Common myeloid progenitor, CD34-positive (primary cell): ENCODE measurements around the gene CHI3L2.

ENCODE experiments used
- CTCF ChIA-PET: fragments of 350-600 bp; sonication (Branson Sonifier 250); formaldehyde crosslinking; loops from one replicate; lab custom pipeline; 2021; ENCODE audit warnings: antibody characterized with exemption; lab: Charles Lee
- POLR2A ChIA-PET: fragments of 350-600 bp; sonication (Branson Sonifier 250); formaldehyde crosslinking; loops from one replicate; lab custom pipeline; 2021; ENCODE audit warnings: antibody characterized with exemption; lab: Charles Lee
- DNase-seq, 3 donors: peaks; one replicate each; pipeline versions ENCODE4 v3.0.0 to v3.0.0-alpha.2; 2013
- H3K27ac ChIP-seq, 2 experiments: 1 replicate in 1 of 2; 2 replicates in 1 of 2; pipeline ENCODE4 v1.7.0; 2013; ENCODE audit warnings: inconsistent platforms in 2 of 2, low read length in 2 of 2, mild to moderate bottlenecking in 2 of 2, low read depth in 1 of 2, moderate library complexity in 1 of 2; ENCODE audit not compliant: severe bottlenecking in 2 of 2, insufficient read depth in 1 of 2, poor library complexity in 1 of 2
- H3K27me3 ChIP-seq, 5 experiments: replicated peaks in 2 of 5; 1 replicate in 3 of 5; 2 replicates in 2 of 5; pipeline versions ENCODE4 v1.6.1 to v1.7.0; 2013; ENCODE audit warnings: low read length in 4 of 5, mild to moderate bottlenecking in 2 of 5, moderate library complexity in 2 of 5, inconsistent platforms in 1 of 5; ENCODE audit not compliant: insufficient read depth in 5 of 5, control insufficient read depth in 4 of 5
- H3K36me3 ChIP-seq, 4 experiments: 1 replicate in 2 of 4; 2 replicates in 2 of 4; pipeline versions ENCODE4 v1.6.1 to v1.7.0; 2013; ENCODE audit warnings: low read length in 3 of 4, control low read depth in 1 of 4, mild to moderate bottlenecking in 1 of 4; ENCODE audit not compliant: control insufficient read depth in 4 of 4, insufficient read depth in 4 of 4
- H3K4me1 ChIP-seq, 4 experiments: 1 replicate in 3 of 4; 2 replicates in 1 of 4; pipeline versions ENCODE4 v1.6.1 to v1.7.1; 2013; ENCODE audit warnings: low read length in 3 of 4, mild to moderate bottlenecking in 3 of 4, control low read depth in 1 of 4, inconsistent platforms in 1 of 4, moderate library complexity in 1 of 4; ENCODE audit not compliant: control insufficient read depth in 4 of 4, insufficient read depth in 4 of 4; ENCODE audit errors: control extremely low read depth in 1 of 4
- H3K4me3 ChIP-seq, 7 experiments: 1 replicate in 4 of 7; 2 replicates in 3 of 7; pipeline versions ENCODE4 v1.5.1 to v1.7.0; 2013; ENCODE audit warnings: mild to moderate bottlenecking in 7 of 7, low read length in 6 of 7, moderate library complexity in 6 of 7, inconsistent platforms in 2 of 7, low read depth in 2 of 7, control low read depth in 1 of 7; ENCODE audit not compliant: insufficient read depth in 4 of 7, control insufficient read depth in 1 of 7; ENCODE audit errors: extremely low read depth in 1 of 7
- H3K9me3 ChIP-seq, 5 experiments: 1 replicate in 4 of 5; 2 replicates in 1 of 5; pipeline versions ENCODE4 v1.6.1 to v1.7.1; 2013; ENCODE audit warnings: low read length in 4 of 5, mild to moderate bottlenecking in 2 of 5, inconsistent platforms in 1 of 5, low read depth in 1 of 5, moderate library complexity in 1 of 5; ENCODE audit not compliant: control insufficient read depth in 4 of 5, insufficient read depth in 2 of 5; ENCODE audit errors: control extremely low read depth in 1 of 5
- WGBS: methylation state at CpG from one replicate; pipeline ENCODE4 v1.1.5; 2013; ENCODE audit not compliant: insufficient coverage; 5-methylcytosine and 5-hydroxymethylcytosine counted together

CHI3L2 gene

DNA sequence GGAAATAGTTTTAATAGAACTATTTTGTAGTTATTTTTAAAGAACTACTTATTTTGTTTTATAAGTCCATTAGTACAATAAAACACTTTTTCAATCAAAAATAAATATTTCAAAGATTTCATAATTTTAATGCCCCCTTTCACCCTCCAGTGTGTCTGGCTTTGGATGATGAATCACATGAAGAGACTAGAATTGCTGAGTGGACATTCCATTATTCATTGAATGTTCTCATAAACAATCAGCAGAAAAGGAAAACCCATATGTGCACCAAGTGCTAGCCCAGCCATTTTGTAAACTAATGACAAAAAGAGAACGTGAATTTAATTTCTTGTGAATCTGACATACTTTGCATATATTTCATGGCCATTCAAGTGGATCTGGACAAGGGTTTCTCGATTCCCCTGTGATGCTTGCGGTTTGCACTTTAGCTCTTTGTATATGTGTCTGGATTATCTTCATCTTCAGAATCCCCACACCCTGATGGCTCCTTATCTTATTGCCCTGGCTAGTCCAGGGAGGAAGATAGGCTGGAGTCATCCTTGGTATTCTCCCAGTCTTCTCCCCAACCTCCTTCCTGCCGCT, 42.4 kb downstream of the CHI3L2 start:
- WGBS = 100% methylated on average over 2 of the region's 4 CpGs
- ChIA-PET POLR2A (no interaction called here), CTCF (no interaction called here)
- peaks cover 0 to 8% (median 4%) of the 10 kb centered on the region in 4 experiments for H3K4me1 ChIP-seq
- H3K27me3 ChIP-seq = peaks cover 22 to 55% (median 42%) of the 10 kb centered on the region in 5 experiments
- no peak for DNase-seq
- H3K9me3 ChIP-seq = peaks cover 2 to 8% (median 4%) of the 10 kb centered on the region in 5 experiments
- no peak overlapping the region for H3K4me3 ChIP-seq
- no peaks in the 10 kb centered on the region for H3K36me3 ChIP-seq
- no peak overlapping the region for H3K27ac ChIP-seq

DNA sequence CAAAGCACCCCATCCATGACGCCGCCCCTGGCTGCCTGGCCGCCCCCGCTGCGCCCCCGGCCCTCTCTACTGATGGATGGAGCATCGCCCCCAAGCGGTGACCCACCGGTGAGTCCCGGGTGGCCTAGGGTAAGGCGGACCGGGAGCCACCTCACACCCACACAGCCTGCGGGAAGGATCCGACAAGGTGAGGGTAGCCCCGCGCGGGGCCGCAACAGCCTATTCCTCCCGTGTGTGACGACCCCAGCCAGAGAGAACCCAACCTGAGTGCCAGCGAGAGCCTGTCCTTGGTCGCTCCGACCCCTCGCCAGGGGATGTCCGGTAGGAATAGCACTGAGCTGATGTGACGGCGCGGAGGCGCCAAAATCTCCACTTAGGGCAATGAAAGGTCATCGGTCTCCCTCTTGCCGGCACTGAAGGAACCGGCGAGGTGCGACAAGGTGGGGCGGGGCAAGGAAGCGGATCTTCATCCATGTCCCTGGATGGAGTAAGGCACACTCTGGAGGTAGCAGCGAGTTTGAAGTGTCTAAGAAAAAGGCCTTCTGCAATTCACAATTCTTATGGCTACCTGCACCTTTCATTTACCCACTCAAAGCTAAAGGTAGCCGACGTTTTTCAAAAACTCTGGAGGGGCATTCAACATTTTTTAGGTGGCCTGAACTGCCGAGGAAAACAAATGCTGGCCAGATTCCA, 43.4 kb downstream of the CHI3L2 start:
- 5% methylated on average over 27 of the region's 40 CpGs for WGBS
- peak overlapping the region in 2 of 7 experiments; percentile 29 to 43 for H3K4me3 ChIP-seq
- POLR2A ChIA-PET = no interaction called here
- H3K9me3 ChIP-seq = peaks cover 2 to 8% (median 4%) of the 10 kb centered on the region in 5 experiments
- CTCF ChIA-PET = no interaction called here
- H3K4me1 ChIP-seq = peaks cover 0 to 8% (median 4%) of the 10 kb centered on the region in 4 experiments
- H3K27ac ChIP-seq = no peak overlapping the region
- peaks cover 22 to 55% (median 42%) of the 10 kb centered on the region in 5 experiments for H3K27me3 ChIP-seq
- DNase-seq = peak in 2 of 3 donors; percentile 5 to 7
- no peaks in the 10 kb centered on the region for H3K36me3 ChIP-seq

DNA sequence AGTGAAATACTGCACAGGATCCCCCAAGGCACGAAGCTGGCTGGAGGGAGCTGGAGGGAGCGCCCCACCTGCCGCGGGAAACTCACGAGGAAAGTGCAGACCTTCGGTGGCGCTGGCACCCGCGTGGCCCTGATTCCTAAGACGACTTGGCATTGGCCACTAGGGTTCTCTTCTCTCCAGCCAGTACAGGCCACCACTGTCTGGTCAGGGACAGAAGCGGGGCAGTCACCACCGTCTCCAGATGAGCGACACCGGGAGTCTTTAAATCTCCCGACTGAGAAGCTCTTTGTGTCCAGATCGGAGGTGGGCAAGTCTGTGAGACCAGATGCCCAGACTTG, 43.9 kb downstream of the CHI3L2 start:
- CTCF ChIA-PET = no interaction called here
- 24% methylated on average over 12 of the region's 16 CpGs for WGBS
- POLR2A ChIA-PET = no interaction called here

DNA sequence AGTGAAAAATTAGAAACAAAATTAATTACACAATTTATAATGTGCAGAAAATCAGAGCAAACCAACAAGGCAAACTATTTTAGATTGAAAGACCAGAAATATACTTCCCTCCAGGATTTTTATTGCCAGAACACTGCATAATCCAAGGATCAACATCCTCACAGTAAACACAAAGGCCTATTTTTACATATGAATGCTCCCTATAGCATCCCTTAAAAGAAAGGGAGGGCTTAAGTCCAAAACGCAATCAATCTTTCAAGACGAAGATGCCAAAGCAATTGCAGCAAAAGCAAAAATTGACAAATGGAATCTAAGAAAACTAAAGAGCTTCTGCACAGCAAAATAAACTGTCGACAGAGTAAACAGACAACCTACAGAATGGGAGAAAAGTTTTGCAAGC, 44.6 kb downstream of the CHI3L2 start:
- Histone ChIP-seq H3K36me3 (no peaks in the 10 kb centered on the region), H3K9me3 (peaks cover under 1 to 10% (median 6%) of the 10 kb centered on the region in 5 experiments), H3K27me3 (peaks cover 22 to 55% (median 42%) of the 10 kb centered on the region in 5 experiments), H3K4me3 (no peak overlapping the region), H3K4me1 (peaks cover 0 to 8% (median 4%) of the 10 kb centered on the region in 4 experiments), H3K27ac (no peak overlapping the region)
- WGBS = no CpG with 5 or more reads among the region's 3 CpGs
- DNase-seq = no peak
- CTCF ChIA-PET = no interaction called here
- POLR2A ChIA-PET = no interaction called here

More for the DNA sequence above, 43.9 kb downstream of the CHI3L2 start:
- Histone ChIP-seq H3K27ac (no peak overlapping the region), H3K4me1 (peaks cover 0 to 8% (median 4%) of the 10 kb centered on the region in 4 experiments), H3K27me3 (peaks cover 22 to 55% (median 42%) of the 10 kb centered on the region in 5 experiments), H3K36me3 (no peaks in the 10 kb centered on the region), H3K4me3 (no peak overlapping the region), H3K9me3 (peaks cover 2 to 8% (median 4%) of the 10 kb centered on the region in 5 experiments)
- peak in 1 of 3 donors; percentile 0 for DNase-seq

DNA sequence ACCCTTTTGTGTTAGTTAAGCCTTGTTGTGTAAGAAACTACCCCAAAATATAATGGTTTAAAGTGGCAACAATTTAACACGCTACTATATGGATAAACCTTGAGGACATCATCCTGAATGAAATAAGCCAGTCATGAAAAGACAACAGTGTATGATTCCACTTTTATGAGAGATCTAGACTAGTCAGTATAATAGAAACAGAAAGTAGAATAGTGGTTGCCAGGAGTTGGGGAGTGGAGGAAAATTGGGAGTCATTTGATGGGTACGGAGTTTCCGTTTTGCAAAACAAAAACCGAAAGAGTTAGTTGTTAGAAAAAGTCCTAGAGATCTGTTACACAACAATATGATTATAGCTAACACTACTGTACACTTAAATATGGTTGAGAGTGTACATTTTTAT, 47.1 kb downstream of the CHI3L2 start:
- no CpG with 5 or more reads among the region's 4 CpGs for WGBS
- peaks cover 12 to 40% (median 27%) of the 10 kb centered on the region in 5 experiments for H3K27me3 ChIP-seq
- H3K4me3 ChIP-seq = no peak overlapping the region
- no peak overlapping the region for H3K27ac ChIP-seq
- POLR2A ChIA-PET = no interaction called here
- H3K36me3 ChIP-seq = no peaks in the 10 kb centered on the region
- peaks cover 3 to 11% (median 7%) of the 10 kb centered on the region in 5 experiments for H3K9me3 ChIP-seq
- no peak for DNase-seq
- CTCF ChIA-PET = no interaction called here
- peaks cover 0 to 8% (median 4%) of the 10 kb centered on the region in 4 experiments for H3K4me1 ChIP-seq

- Histone ChIP-seq H3K4me1 (peaks cover 0 to 8% (median 4%) of the 10 kb centered on the region in 4 experiments), H3K9me3 (peaks cover 3 to 10% (median 6%) of the 10 kb centered on the region in 5 experiments), H3K36me3 (no peaks in the 10 kb centered on the region), H3K4me3 (no peak overlapping the region), H3K27me3 (peaks cover 10 to 36% (median 23%) of the 10 kb centered on the region in 5 experiments), H3K27ac (no peak overlapping the region)
- WGBS = 89% methylated on average over 1 of the region's 1 CpG
- POLR2A ChIA-PET = no interaction called here
- CTCF ChIA-PET = no interaction called here
- DNase-seq = no peak
Measured at GRCh38 chr1:111275079-111275478, 47.6 kb downstream of the CHI3L2 start.

DNA sequence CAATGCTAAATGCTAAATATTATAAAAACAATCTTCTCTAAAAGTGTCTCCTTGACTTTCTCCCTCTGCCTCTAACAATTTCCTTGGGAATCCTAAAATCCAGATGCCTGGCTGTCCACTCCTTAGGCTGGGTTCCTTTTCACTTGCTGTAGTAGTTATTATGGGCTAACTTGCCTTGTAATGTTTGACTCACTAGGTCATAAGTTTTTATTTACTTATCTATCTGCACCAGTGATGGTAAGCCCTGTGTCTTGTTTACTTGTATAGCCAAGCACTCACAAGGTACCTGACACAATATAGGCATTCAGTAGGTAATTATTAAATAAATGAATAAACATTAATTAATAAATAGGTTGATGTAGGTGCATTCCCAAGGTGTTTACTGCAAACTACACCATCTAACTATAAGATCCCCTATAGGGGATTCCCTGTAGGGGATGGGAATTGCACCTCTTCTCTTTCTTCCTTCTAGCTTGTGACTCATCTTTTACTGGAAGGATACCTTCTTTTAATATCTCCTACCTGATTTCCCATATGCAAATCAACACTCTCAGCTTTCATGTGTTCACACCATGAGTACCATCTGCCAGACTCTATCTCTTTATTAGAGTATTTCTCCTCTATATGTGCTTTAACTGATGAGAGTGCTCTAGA, 48.4 kb downstream of the CHI3L2 start:
- peaks cover 3 to 5% (median 3%) of the 10 kb centered on the region in 5 experiments for H3K9me3 ChIP-seq
- ChIA-PET CTCF (no interaction called here), POLR2A (no interaction called here)
- no peak for DNase-seq
- peaks cover 0 to 5% (median 2%) of the 10 kb centered on the region in 4 experiments for H3K4me1 ChIP-seq
- H3K4me3 ChIP-seq = no peak overlapping the region
- H3K27ac ChIP-seq = no peak overlapping the region
- peaks cover 5 to 28% (median 17%) of the 10 kb centered on the region in 5 experiments for H3K27me3 ChIP-seq
- H3K36me3 ChIP-seq = no peaks in the 10 kb centered on the region
